ENCODE results near the gene NAA35.
A peak's percentile ranks its signal among the peaks of the same experiment; 100 is the strongest.
"Not testable (repeated sequence)": the region's sequence is repeated elsewhere in the genome, so short reads cannot be mapped to it uniquely, and the experiment has no call there.

The NAA35 gene

DNA sequence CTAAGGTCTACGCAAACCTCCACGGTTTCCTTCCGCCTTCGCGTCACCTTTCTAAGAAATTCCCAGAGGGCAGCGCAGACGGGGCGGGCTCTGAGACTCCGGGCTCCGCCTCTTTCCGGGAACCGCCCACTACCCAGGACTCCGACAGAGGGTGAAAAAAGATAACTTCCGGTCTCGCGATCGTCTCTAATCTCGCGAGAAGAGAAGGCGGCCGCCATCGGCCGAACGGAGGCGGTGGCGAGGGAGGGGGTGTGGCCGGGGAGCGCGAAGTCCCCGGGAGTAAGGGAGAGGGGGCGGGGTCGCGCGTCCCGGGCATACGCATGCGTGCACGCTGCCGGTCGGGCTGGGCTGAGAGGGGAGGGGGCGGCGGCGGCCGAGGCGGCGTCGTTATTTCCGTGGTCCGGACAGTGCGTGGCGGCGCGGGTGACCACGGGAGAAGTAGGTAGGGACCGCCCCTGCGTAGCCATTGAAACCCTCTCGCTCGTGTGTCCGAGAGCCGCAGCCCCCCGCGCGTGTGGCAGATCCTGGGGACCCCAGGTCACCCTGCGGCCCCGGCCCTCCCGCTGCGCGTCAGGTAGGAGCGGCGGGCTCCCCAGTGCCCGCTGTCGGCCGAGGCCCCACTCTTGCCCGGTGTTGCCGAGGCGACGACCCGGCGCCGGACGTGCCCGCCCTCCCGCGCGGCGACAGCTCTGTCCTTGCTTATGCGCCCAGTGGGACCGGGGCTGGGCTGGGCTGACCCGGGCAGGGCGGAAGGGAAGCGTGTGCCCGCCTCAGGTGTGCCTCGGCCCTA lies at the start of gene NAA35:
Gene NAA35 (plus strand): TSS at position 315 of the 790 bp plus-strand sequence. CDS start 1,014 bp downstream, outside the sequence.
- peak; percentile 97 for DNase-seq

GRCh38 chr9:85892401-85892800 lies 48.5 kb upstream of the NAA35 start:
- no peak for DNase-seq

DNA sequence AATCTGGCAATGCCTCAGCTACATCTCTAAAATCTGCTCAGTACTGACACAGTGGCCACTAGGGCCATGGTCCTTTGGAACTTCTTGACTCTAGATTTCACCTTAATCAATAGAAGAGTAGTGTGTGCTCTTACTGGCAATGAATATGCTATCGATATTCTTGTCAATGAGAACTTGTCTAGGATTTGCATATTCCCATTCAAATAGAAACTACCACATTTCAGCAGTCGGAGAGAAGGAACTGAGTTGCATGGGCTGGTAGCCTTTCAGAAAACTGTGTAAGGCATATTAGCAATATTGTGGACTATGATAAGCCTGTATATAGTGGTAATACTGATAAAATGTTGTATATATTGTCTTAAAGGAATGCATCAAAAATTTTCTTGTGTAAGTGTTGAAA lies 45.3 kb upstream of the NAA35 start:
- no peak for DNase-seq

DNA sequence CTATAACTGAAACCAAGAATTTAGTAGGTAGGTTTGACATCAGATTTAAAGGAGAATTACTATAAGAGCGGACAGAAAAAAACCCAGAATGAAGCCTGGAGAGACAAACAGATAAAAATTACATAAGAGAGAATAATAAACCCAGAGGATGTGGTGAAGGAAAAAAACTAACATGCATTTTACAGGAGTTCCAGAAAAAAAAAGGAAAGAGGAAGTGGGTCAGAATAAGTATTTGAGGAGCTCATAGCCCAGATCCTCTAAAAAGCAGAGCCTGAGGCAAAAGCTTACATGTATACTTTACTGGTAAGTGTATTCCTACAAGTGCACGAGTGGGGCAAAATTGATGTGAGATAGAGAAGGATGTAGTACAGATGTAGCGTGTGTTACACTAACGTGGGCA lies 43.1 kb upstream of the NAA35 start:
- no peak for DNase-seq

- DNase-seq: no peak
Observed at GRCh38 chr9:85898332-85898731, 42.6 kb upstream of the NAA35 start.

- no peak for DNase-seq
Observed at GRCh38 chr9:85899388-85899787, 41.6 kb upstream of the NAA35 start.

DNA sequence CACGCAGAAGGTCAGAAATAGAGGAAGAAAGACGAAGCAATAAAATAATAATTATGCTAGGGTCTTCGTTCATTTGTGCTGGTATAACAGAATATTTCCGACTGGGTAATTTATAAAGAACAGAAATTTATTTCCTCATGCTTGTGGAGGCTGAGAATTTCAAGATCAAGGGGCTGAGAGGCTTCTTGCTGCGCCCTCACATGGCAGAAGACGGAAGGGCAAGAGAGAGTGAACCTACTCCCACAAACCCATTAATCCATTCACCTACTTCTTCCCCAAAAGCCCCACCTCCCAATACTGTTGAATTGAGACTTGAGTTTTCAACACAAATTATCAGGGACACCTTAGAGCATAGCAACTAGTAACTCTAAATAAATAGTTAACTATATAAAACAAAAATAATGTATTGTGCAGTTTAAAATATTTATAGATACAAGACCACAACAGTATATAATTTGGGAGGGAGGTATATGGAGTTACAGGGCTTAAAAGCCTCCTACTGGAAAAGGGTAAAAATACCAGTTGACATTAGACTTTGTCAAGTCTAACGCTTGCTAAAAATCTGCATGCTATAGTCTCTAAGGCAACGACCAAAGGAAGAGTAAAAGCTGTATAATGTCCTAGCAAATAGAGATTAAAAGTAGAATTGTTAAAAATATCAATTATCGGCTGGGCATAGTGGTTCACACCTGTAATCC lies 40.3 kb upstream of the NAA35 start:
- DNase-seq: no peak

DNA sequence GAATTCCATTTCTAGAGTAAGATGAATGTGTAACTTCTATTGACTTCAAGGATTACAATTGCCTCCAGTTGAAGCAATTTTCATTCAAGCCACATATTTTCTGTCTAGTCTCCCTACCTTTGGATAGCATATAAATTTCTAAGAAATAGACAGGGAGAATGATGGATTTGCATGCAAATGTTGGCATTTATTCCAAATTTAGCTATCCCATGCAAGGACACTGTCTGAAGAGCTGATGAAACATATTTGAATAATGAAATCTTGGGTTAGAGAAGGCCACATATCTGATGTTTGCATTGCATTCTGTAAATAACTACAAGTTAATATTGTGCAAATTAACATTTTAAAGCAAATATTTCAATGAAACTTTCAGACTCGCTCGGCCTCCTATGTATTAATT lies 36.0 kb upstream of the NAA35 start:
- DNase-seq: no peak

GRCh38 chr9:85905957-85906356 lies 35.0 kb upstream of the NAA35 start:
- no peak for DNase-seq

GRCh38 chr9:85909390-85909789 lies 31.6 kb upstream of the NAA35 start:
- no peak for DNase-seq

DNA sequence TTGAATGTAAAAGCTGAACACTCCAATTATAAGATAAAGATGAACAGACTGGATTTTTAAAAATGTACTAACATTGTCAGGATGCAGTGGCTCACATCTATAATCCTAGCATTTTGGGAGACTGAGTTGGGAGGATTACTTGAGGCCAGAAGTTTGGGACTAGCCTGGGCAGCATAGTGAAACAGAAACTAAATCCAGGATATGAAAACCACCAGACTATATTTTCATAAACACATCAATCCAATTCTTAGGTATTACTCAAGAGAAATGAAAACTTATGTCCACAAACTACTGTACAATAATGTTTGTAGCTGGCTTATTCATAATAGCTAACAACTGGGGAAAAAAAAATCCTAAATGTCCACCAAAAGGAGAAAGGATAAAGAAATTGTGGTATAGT lies 26.8 kb upstream of the NAA35 start:
- no peak for DNase-seq

GRCh38 chr9:85917756-85918155 lies 23.2 kb upstream of the NAA35 start:
- DNase-seq: no peak

DNA sequence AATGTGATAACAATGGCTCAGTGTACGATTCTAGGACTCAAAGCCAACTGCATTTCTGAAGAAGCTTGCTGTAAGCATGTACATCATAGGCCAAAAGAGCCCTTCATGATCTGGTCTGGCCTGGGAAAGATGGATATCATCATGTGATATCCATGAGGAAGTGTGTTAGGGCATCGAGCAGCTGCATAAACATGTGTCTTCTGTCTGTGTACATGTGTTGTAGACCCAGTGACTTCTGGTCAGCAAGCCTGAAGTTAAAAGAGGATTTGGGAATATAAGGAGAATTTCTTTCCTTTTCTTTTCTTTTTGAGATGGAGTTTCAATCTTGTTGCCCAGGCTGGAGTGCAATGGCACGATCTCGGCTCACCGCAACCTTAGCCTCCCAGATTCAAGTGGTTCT lies 15.5 kb upstream of the NAA35 start:
- DNase-seq: no peak

DNA sequence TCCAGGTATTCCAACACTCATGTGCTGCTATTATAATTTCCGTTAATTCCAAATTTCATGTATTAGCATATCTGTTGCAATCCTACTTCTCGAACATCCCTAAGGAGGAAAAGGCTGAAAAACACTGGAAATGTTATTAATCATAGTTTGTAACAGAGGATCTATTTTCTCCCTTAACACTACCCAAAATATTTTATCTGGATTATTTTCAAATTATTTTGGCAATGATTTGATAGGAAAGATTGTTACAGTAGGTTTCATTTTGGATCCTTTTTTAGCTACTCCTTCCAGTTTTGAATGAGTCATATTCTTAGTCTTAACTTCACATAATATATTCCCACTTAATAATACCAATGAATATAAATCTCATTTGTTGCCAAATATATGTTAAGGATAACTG lies 13.9 kb upstream of the NAA35 start:
- no peak for DNase-seq

DNA sequence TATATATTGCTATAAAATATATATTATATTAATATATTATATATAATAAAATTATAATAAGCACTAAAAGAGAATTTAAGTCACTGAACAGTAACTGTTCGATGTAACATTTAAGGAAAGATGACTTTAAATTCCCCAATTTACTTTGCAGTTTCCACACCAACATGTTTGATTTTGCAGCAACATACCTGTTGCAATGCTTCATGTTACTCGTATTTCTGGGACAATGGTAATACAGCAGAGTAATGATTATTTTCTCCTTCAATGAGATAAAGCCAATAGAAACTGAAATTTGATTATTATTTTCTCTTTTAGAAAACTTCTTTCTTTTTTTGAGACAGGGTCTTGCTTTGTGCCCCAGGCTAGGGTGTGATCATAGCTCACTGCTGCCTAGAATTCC lies 9.5 kb upstream of the NAA35 start:
- DNase-seq: no peak

- DNase-seq: not testable (repeated sequence)
Observed at GRCh38 chr9:85935950-85936349, 5.0 kb upstream of the NAA35 start.

DNA sequence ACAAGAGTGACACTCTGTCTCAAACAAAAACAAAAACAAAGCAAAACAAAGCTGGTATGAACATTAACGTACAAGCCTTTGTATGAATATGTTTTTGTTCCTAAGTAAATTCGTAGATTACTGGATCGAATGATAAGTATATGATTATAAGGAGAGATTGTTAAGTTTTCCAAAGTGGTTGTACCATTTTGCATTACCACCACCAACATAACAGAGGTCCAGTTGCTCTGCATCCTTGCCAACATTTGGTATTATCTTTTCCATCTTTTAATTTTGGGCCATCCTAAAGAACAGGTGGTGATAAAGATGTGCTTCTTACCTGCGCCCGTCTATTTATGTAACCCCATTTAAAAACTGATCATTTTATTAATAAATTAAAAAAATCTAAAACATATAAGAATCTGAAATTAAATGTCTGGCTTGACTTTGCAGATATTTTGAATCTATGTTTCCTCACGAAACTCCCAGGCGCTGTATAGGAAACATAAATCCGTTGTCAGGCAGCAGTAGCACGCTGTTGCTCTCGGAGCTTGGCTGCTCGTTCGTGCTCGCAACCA lies 593 bp upstream of the NAA35 start:
- no peak for DNase-seq

- no peak for DNase-seq
Observed at GRCh38 chr9:85941622-85941940, 635 bp downstream of the NAA35 start.

- no peak for DNase-seq
Observed at GRCh38 chr9:85941966-85942912, 1.3 kb downstream of the NAA35 start.

GRCh38 chr9:85942913-85943709 lies 2.2 kb downstream of the NAA35 start:
- DNase-seq: no peak

- DNase-seq: no peak
Observed at GRCh38 chr9:85943757-85944430, 2.9 kb downstream of the NAA35 start.

DNA sequence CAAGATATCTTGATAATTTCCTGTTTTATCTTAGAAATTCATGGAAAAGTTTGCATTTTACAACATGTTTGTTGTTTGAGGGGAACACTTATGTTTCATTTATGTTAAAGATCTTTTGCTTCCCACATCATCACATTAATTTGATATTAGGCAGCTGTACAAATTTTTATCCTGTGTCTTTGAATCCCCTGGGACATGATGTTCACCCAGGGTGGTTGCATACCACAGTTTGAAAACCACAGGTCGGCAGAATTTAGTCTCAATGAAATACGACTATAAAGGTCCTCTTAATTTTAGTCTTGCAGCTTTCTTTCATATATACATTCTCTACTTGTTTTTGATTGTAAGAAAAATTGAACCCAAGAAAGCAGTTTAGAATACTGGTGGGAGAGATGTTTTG lies 3.7 kb downstream of the NAA35 start:
- no peak for DNase-seq
